CD14-positive monocyte (primary cell): Measurements from ENCODE around the gene CYTH1. TPM values are rescaled to one million over a fixed set of nuclear protein-coding genes. Genes with fewer than 3 reads are reported as not detected.

Experiments used
- DNase-seq, 3 donors: peaks; one replicate each; pipeline ENCODE4 v3.0.0-alpha.2; 2011 to 2022
- H2AFZ ChIP-seq: 2 replicates; pipeline ENCODE4 v1.6.0; 2012; ENCODE audit warnings: mild to moderate bottlenecking, low read depth, low read length, inconsistent platforms; ENCODE audit not compliant: insufficient read depth, poor library complexity, severe bottlenecking
- H3K27ac ChIP-seq, 2 donors: 1 replicate in 1 of 2; 2 replicates in 1 of 2; pipeline ENCODE4 v1.5.1; 2012 to 2013; ENCODE audit warnings: low read length in 2 of 2, control low read depth in 1 of 2, inconsistent platforms in 1 of 2, low read depth in 1 of 2, mild to moderate bottlenecking in 1 of 2
- H3K27me3 ChIP-seq, 2 donors: one replicate each; pipeline versions ENCODE4 v1.6.0 to v1.6.1; 2011 to 2013; ENCODE audit warnings: low read length in 2 of 2; ENCODE audit not compliant: control insufficient read depth in 2 of 2, insufficient read depth in 2 of 2
- H3K36me3 ChIP-seq, 2 donors: replicated peaks in 1 of 2; 1 replicate in 1 of 2; 2 replicates in 1 of 2; pipeline versions ENCODE4 v1.5.1 to v1.6.1; 2012 to 2013; ENCODE audit warnings: low read length in 2 of 2, control low read depth in 1 of 2, inconsistent platforms in 1 of 2, mild to moderate bottlenecking in 1 of 2; ENCODE audit not compliant: insufficient read depth in 2 of 2, control insufficient read depth in 1 of 2
- H3K4me1 ChIP-seq, 2 donors: 1 replicate in 1 of 2; 2 replicates in 1 of 2; pipeline versions ENCODE4 v1.5.1 to v1.6.1; 2012 to 2013; ENCODE audit warnings: low read length in 2 of 2, control low read depth in 1 of 2, inconsistent platforms in 1 of 2, mild to moderate bottlenecking in 1 of 2, moderate library complexity in 1 of 2; ENCODE audit not compliant: insufficient read depth in 2 of 2, control insufficient read depth in 1 of 2
- H3K4me2 ChIP-seq: replicated peaks from 2 replicates; pipeline ENCODE3; 2012; ENCODE audit warnings: low read length, moderate library complexity, mild to moderate bottlenecking; ENCODE audit not compliant: poor library complexity, severe bottlenecking; ENCODE audit errors: extremely low read depth
- H3K4me3 ChIP-seq, 3 experiments: fragments of 200-600 bp in 1 of 3; sonication (generic) in 1 of 3; replicated peaks in 1 of 3; 1 replicate in 2 of 3; 2 replicates in 1 of 3; pipeline ENCODE4 v1.5.1; 2011 to 2013; ENCODE audit warnings: low read length in 3 of 3, mild to moderate bottlenecking in 3 of 3, control low read depth in 2 of 3, low read depth in 2 of 3, inconsistent platforms in 1 of 3, moderate library complexity in 1 of 3
- H3K79me2 ChIP-seq: 2 replicates; pipeline ENCODE4 v1.6.0; 2012; ENCODE audit warnings: mild to moderate bottlenecking, control low read depth, inconsistent platforms, low read length, moderate library complexity; ENCODE audit not compliant: insufficient read depth
- H3K9ac ChIP-seq: 2 replicates; pipeline ENCODE4 v1.6.0; 2017; ENCODE audit warnings: low read length, mild to moderate bottlenecking; ENCODE audit not compliant: insufficient read depth, poor library complexity, severe bottlenecking
- H3K9me3 ChIP-seq, 2 donors: replicated peaks in 1 of 2; 1 replicate in 1 of 2; 2 replicates in 1 of 2; pipeline versions ENCODE4 v1.5.1 to v1.6.1; 2012 to 2013; ENCODE audit warnings: low read length in 2 of 2, control low read depth in 1 of 2; ENCODE audit not compliant: control insufficient read depth in 1 of 2, insufficient read depth in 1 of 2
- H4K20me1 ChIP-seq: 2 replicates; pipeline ENCODE4 v1.6.0; 2012; ENCODE audit warnings: mild to moderate bottlenecking, low read length, control low read depth, moderate library complexity; ENCODE audit not compliant: insufficient read depth
- H3K27ac Mint-ChIP-seq, 7 donors: one replicate each; pipeline ENCODE4 v1.8.0; 2020; ENCODE audit warnings: mild to moderate bottlenecking in 7 of 7, mixed read lengths in 7 of 7, moderate library complexity in 6 of 7, inconsistent platforms in 2 of 7
- H3K27me3 Mint-ChIP-seq, 3 donors: one replicate each; pipeline ENCODE4 v1.8.0; 2021 to 2022; ENCODE audit warnings: low read depth in 3 of 3, mild to moderate bottlenecking in 3 of 3, mixed read lengths in 3 of 3, moderate library complexity in 3 of 3, inconsistent platforms in 1 of 3
- H3K36me3 Mint-ChIP-seq, 2 donors: one replicate each; pipeline ENCODE4 v1.8.0; 2020; ENCODE audit warnings: mixed read lengths in 2 of 2, inconsistent platforms in 1 of 2, mild to moderate bottlenecking in 1 of 2
- H3K4me1 Mint-ChIP-seq: one replicate; pipeline ENCODE4 v1.8.0; 2020; ENCODE audit warnings: mild to moderate bottlenecking, mixed read lengths
- H3K4me3 Mint-ChIP-seq, 2 donors: one replicate each; pipeline ENCODE4 v1.8.0; 2020; ENCODE audit warnings: mild to moderate bottlenecking in 2 of 2, mixed read lengths in 2 of 2, moderate library complexity in 1 of 2
- H3K9me3 Mint-ChIP-seq, 7 donors: one replicate each; pipeline ENCODE4 v1.8.0; 2020 to 2022; ENCODE audit warnings: mixed read lengths in 7 of 7, mild to moderate bottlenecking in 6 of 7, moderate library complexity in 6 of 7, inconsistent platforms in 2 of 7
- WGBS: methylation state at CpG from one replicate; pipeline ENCODE4 v1.1.5; 2013; ENCODE audit warnings: missing lambda C conversion rate; ENCODE audit not compliant: insufficient coverage; 5-methylcytosine and 5-hydroxymethylcytosine counted together
- intact Hi-C, 2 donors: fragments of 100-400 bp; cut with micrococcal nuclease; formaldehyde crosslinking; loops; one replicate each; pipeline versions ENCODE4 v1.15.0 to v1.15.1; 2023
- polyA plus RNA-seq, 3 donors: library from polyadenylated mRNA; depleted of rRNA in 1 of 3; unstranded in 2 of 3; stranded (reverse) in 1 of 3; fragments of 300-500 nt in 2 of 3; fragments of >200 nt in 1 of 3; fragmentation: Illumina TruSeq in 2 of 3; gene quantifications; 1 replicate in 2 of 3; 2 replicates in 1 of 3; pipeline ENCODE4 v1.2.3, GENCODE V29; 2012 to 2021
- TF ChIP-seq, protein P1 (sequence below): fragments of 200-600 bp; IDR thresholded peaks from one replicate; pipeline ENCODE4 v1.8.0; 2022; ENCODE audit warnings: antibody characterized with exemption, mild to moderate bottlenecking

The CYTH1 gene
- polyA plus RNA-seq, 3 donors = 68.6 to 211 (median 80.9) TPM

DNA sequence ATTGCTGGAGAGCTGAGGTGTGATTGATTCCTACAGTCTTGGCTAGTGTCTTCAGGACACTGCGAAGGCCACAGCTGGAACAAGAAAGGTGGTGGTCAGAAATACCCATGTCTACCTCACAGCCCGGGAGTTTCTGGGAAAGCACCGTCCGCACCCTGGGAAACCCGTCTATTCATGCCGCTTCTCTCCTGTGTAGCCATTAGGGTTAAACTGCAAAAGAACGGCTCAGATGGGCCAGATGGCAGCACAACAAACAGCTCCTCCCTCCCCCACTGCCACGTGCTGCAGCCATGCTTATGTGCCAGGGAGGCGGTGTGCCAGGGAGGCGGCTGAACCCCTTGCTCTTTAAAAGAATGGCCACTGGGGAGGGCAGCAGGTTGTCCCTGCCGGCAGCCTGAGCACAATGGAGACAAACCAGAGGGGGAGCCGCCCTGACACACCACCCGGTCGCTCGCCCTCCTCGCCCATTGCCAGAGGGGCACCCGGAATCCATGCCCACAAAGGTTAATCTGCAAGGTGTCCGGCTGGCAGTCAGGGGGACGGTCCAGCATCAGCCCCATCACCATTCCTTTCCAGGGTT lies 65.2 kb downstream of the CYTH1 start:
- no peak overlapping the region for H3K4me3 ChIP-seq

DNA sequence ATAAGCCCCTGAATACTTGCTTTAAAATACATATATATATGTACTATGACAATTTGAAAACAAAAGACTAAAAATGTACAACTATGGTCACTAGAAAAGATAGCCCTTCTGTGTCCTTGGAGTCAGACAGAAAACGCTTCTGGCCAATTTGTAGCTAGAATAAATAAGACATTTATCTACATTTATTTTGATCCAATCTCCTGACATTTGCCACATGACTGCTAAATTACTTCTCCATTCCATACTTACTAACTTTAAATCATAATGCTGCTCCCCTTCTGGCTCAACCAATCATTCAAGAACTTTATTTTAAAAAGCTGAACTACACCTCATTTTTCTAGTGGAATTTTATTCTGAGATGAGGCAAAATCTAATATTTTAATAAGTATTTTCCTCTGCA lies 65.8 kb downstream of the CYTH1 start:
- Mint-ChIP-seq H3K27ac (peak overlapping the region in 3 of 7 donors; percentile 26 to 78 (median 37)), H3K4me3 (no peak overlapping the region), H3K36me3 (peaks cover 13 to 14% of the 10 kb centered on the region in 2 donors), H3K9me3 (peaks cover 0 to 2% (median 0%) of the 10 kb centered on the region in 7 donors), H3K4me1 (peaks cover 86% of the 10 kb centered on the region), H3K27me3 (peaks cover 0 to 1% (median 0%) of the 10 kb centered on the region in 3 donors)
- no CpG with 5 or more reads among the region's 1 CpG for WGBS
- intact Hi-C loops = no loop called here
- Histone ChIP-seq H3K9me3 (no peaks in the 10 kb centered on the region), H3K27me3 (no peaks in the 10 kb centered on the region), H4K20me1 (peaks cover 100% of the 10 kb centered on the region), H3K9ac (no peak overlapping the region), H3K27ac (peak overlapping the region in 1 of 2 donors; percentile 57), H3K36me3 (peaks cover 0 to 4% of the 10 kb centered on the region in 2 donors), H3K4me1 (peaks cover 61 to 70% of the 10 kb centered on the region in 2 donors), H3K4me3 (no peak overlapping the region), H2AFZ (no peak overlapping the region), H3K4me2 (no peak overlapping the region), H3K79me2 (peaks cover 100% of the 10 kb centered on the region)
- no peak for DNase-seq
- TF ChIP-seq, protein P1, sequence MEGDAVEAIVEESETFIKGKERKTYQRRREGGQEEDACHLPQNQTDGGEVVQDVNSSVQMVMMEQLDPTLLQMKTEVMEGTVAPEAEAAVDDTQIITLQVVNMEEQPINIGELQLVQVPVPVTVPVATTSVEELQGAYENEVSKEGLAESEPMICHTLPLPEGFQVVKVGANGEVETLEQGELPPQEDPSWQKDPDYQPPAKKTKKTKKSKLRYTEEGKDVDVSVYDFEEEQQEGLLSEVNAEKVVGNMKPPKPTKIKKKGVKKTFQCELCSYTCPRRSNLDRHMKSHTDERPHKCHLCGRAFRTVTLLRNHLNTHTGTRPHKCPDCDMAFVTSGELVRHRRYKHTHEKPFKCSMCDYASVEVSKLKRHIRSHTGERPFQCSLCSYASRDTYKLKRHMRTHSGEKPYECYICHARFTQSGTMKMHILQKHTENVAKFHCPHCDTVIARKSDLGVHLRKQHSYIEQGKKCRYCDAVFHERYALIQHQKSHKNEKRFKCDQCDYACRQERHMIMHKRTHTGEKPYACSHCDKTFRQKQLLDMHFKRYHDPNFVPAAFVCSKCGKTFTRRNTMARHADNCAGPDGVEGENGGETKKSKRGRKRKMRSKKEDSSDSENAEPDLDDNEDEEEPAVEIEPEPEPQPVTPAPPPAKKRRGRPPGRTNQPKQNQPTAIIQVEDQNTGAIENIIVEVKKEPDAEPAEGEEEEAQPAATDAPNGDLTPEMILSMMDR = no peak

More for the DNA sequence above, 65.2 kb downstream of the CYTH1 start:
- DNase-seq = no peak
- Histone ChIP-seq H3K27me3 (no peaks in the 10 kb centered on the region), H3K9me3 (no peaks in the 10 kb centered on the region), H3K4me1 (peaks cover 61 to 71% of the 10 kb centered on the region in 2 donors), H3K36me3 (peaks cover 0 to 4% of the 10 kb centered on the region in 2 donors), H3K79me2 (peaks cover 100% of the 10 kb centered on the region), H3K27ac (no peak overlapping the region), H3K4me2 (no peak overlapping the region), H4K20me1 (peaks cover 100% of the 10 kb centered on the region), H2AFZ (no peak overlapping the region), H3K9ac (no peak overlapping the region)
- peaks cover 0 to 1% (median 0%) of the 10 kb centered on the region in 3 donors for H3K27me3 Mint-ChIP-seq
- TF ChIP-seq, protein P1 = no peak
- H3K27ac Mint-ChIP-seq = peak overlapping the region in 4 of 7 donors; percentile 26 to 75 (median 52)
- H3K36me3 Mint-ChIP-seq = peaks cover 13 to 14% of the 10 kb centered on the region in 2 donors
- peaks cover 87% of the 10 kb centered on the region for H3K4me1 Mint-ChIP-seq
- 100% methylated on average over 12 of the region's 19 CpGs for WGBS
- intact Hi-C loops = no loop called here
- H3K4me3 Mint-ChIP-seq = peak overlapping the region in 1 of 2 donors; percentile 63
- H3K9me3 Mint-ChIP-seq = no peaks in the 10 kb centered on the region
